ES-I3 (cell line): Measurements from ENCODE around the gene SCYGR3.
"Not testable (repeated sequence)": the region's sequence is repeated elsewhere in the genome, so short reads cannot be mapped to it uniquely, and the experiment has no call there.

Source experiments
- H3K36me3 ChIP-seq: 2 replicates; pipeline ENCODE4 v1.6.1; 2013; ENCODE audit warnings: mild to moderate bottlenecking, low read length, control low read depth, moderate library complexity; ENCODE audit not compliant: insufficient read depth
- H3K4me1 ChIP-seq: 2 replicates; pipeline ENCODE4 v1.6.1; 2013; ENCODE audit warnings: mild to moderate bottlenecking, control low read depth, low read length; ENCODE audit not compliant: insufficient read depth
- H3K9ac ChIP-seq: 2 replicates; pipeline ENCODE4 v1.6.1; 2013; ENCODE audit warnings: low read depth, mild to moderate bottlenecking, low read length, moderate library complexity
- H3K9me3 ChIP-seq: 2 replicates; pipeline ENCODE4 v1.6.1; 2013; ENCODE audit warnings: mild to moderate bottlenecking, low read length, moderate library complexity; ENCODE audit not compliant: control insufficient read depth, insufficient read depth

Gene SCYGR3

GRCh38 chr2:227598835-227599503 is 15.7 kb downstream of the SCYGR3 start, which contains the start of gene SCYGR2:
SCYGR2 (plus strand) TSS chr2:227598893; CDS start chr2:227598893, 0 bp downstream.
- H3K36me3 ChIP-seq, H3K9ac ChIP-seq, H3K9me3 ChIP-seq, H3K4me1 ChIP-seq: not testable (repeated sequence)

- Histone ChIP-seq H3K36me3 (no peaks in the 10 kb centered on the region), H3K9ac (no peak overlapping the region), H3K9me3 (no peaks in the 10 kb centered on the region), H3K4me1 (peaks cover 5% of the 10 kb centered on the region; the same call in 1 of the 2 replicates)
These were observed 16.6 kb downstream of the SCYGR3 start for GRCh38 chr2:227597998-227598397.

GRCh38 chr2:227597036-227597435 is 17.6 kb downstream of the SCYGR3 start:
- no peaks in the 10 kb centered on the region for H3K36me3 ChIP-seq
- H3K9me3 ChIP-seq: no peaks in the 10 kb centered on the region
- H3K9ac ChIP-seq: no peak overlapping the region
- H3K4me1 ChIP-seq: peaks cover 5% of the 10 kb centered on the region; the same call in 1 of the 2 replicates

- no peak overlapping the region for H3K9ac ChIP-seq
- no peaks in the 10 kb centered on the region for H3K36me3 ChIP-seq
- H3K4me1 ChIP-seq: peaks cover 5% of the 10 kb centered on the region; the same call in 1 of the 2 replicates
- H3K9me3 ChIP-seq: no peaks in the 10 kb centered on the region
These were observed 18.8 kb downstream of the SCYGR3 start for GRCh38 chr2:227595797-227596196.

- H3K4me1 ChIP-seq: peaks cover 5% of the 10 kb centered on the region; the same call in 1 of the 2 replicates
- no peaks in the 10 kb centered on the region for H3K36me3 ChIP-seq
- no peaks in the 10 kb centered on the region for H3K9me3 ChIP-seq
- H3K9ac ChIP-seq: no peak overlapping the region
These were observed 21.8 kb downstream of the SCYGR3 start for GRCh38 chr2:227592694-227593387.

- no peaks in the 10 kb centered on the region for H3K9me3 ChIP-seq
- no peaks in the 10 kb centered on the region for H3K4me1 ChIP-seq
- no peak overlapping the region for H3K9ac ChIP-seq
- no peaks in the 10 kb centered on the region for H3K36me3 ChIP-seq
These were observed 32.3 kb downstream of the SCYGR3 start for GRCh38 chr2:227582369-227582768.

DNA sequence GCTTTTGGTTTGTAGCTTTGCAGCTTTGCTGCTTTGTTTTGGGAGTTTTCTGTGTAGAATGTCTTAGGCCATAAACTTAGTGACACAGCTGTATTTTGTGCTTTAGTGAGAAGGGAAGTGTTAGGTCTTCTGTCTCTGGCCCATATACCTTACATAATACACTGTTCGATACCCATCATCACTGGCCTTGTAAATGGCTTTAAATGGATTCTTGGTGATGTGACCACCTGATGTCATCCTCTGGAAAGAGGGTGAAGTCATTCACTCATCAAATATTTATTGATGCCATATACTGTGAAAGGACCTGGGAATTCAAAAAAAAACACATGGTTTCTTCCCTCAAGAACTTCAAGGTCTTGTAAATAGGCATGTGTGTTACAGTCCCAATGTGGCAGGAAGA is 34.8 kb downstream of the SCYGR3 start:
- Histone ChIP-seq H3K4me1 (no peaks in the 10 kb centered on the region; the same call in 1 of the 2 replicates), H3K9me3 (no peaks in the 10 kb centered on the region), H3K36me3 (no peaks in the 10 kb centered on the region), H3K9ac (no peak overlapping the region)

DNA sequence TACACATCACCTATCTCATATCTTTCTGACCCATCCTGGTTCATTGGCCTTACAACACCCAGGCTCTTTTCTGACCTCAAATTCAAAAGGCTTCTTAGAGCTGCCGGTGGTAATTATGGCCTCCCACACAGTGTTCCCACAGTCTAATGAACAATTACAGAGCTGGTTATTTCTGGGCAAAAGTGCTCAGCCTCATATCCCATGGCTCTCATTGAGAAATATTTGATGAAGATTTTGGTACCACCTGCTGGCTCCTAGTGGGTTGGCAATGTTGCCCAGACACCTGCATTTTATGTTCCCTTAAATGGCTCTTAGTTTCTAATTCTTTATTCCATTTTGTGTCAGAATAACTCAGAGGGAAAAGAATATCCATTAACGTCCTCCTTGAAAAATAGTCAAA is 36.0 kb downstream of the SCYGR3 start:
- Histone ChIP-seq H3K4me1 (no peaks in the 10 kb centered on the region; the same call in 1 of the 2 replicates), H3K9me3 (no peaks in the 10 kb centered on the region), H3K36me3 (no peaks in the 10 kb centered on the region), H3K9ac (no peak overlapping the region)

GRCh38 chr2:227577555-227577954 is 37.1 kb downstream of the SCYGR3 start:
- Histone ChIP-seq H3K9me3 (no peaks in the 10 kb centered on the region), H3K36me3 (no peaks in the 10 kb centered on the region), H3K4me1 (no peaks in the 10 kb centered on the region; the same call in 1 of the 2 replicates), H3K9ac (no peak overlapping the region)

GRCh38 chr2:227576812-227577211 is 37.8 kb downstream of the SCYGR3 start:
- H3K4me1 ChIP-seq: no peaks in the 10 kb centered on the region; the same call in 1 of the 2 replicates

DNA sequence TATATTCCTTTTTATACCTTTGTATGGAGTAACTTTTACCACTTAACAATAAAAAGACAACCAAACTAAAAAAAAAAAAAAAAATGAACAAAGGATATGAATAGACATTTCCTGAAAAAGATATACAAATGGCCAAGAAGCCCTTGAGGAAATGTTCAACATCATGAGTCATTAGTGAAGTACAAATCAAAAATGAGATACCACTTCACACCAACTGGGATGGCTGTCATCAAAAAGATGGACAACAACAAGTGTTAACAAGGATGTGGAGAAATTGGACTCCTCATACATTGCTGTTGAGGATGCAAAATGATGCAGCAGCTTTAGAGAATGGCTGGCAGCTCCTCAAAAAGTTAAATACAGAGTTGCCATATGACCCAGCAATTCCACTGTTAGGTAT is 38.5 kb downstream of the SCYGR3 start:
- Histone ChIP-seq H3K36me3 (no peaks in the 10 kb centered on the region), H3K9me3 (no peaks in the 10 kb centered on the region), H3K4me1 (no peaks in the 10 kb centered on the region; the same call in 1 of the 2 replicates)

More at GRCh38 chr2:227576812-227577211, 37.8 kb downstream of the SCYGR3 start:
- Histone ChIP-seq H3K9ac (no peak overlapping the region), H3K9me3 (no peaks in the 10 kb centered on the region), H3K36me3 (no peaks in the 10 kb centered on the region)

GRCh38 chr2:227570615-227571014 is 44.0 kb downstream of the SCYGR3 start:
- H3K9ac ChIP-seq: no peak overlapping the region
- H3K9me3 ChIP-seq: no peaks in the 10 kb centered on the region
- no peaks in the 10 kb centered on the region for H3K36me3 ChIP-seq
- H3K4me1 ChIP-seq: peaks cover 11% of the 10 kb centered on the region

More for the DNA sequence above, 38.5 kb downstream of the SCYGR3 start:
- H3K9ac ChIP-seq: no peak overlapping the region

DNA sequence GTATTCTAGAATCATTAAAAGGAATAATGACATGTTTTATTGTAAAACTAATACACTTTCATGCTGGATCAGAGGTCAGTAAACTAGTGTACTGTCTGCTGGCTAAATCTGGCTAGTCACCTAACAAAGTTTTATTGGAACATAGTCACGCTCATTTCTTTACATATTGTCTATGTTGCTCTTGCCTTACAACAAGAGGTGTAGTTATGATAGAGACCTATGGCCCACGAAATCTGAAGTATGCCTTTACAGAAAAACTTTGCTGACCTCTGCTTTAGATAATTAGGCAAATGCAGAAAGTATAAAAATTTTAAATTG is 45.8 kb downstream of the SCYGR3 start:
- H3K4me1 ChIP-seq: peaks cover 11% of the 10 kb centered on the region
- no peaks in the 10 kb centered on the region for H3K9me3 ChIP-seq
- no peak overlapping the region for H3K9ac ChIP-seq
- H3K36me3 ChIP-seq: no peaks in the 10 kb centered on the region

DNA sequence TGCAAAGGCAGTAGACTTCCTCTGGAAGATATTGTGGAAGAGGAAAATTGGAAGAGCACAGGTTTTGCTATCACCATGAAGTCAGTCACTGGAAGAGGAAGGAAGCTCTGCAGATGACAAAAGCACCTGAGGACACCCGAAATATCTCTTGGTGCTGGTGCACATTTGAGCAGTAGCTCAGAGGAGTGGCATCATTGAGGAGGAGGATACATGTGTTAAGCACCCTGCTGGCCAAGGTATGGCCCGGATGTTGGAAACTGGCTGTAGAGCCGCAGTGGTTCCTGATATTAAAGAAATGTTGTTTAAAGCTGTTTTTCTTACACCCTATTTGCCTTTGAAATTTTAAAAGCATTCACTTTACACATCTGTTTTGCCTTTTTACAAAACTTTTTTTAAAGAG is 48.6 kb downstream of the SCYGR3 start:
- Histone ChIP-seq H3K9me3 (no peaks in the 10 kb centered on the region), H3K9ac (no peak overlapping the region), H3K36me3 (no peaks in the 10 kb centered on the region), H3K4me1 (peaks cover 11% of the 10 kb centered on the region)

DNA sequence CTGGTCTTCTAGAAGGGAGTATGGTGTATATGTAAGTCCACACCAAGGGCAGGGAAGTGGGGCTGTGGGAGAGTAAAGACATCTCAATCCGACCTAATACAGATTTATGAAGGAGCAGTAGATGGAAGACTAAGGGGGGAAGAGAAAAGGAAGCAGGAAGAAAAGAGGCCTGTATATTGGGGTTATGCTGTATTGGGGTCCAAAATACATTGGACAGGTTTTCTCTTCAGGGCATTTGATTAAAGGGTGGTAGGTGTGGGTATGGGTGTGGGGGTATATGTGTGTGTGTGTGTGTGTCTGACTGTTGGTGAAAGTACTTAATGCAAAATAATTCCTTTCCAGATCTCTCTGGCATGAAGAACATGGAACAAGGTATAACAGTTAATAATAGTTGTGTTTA is 49.6 kb downstream of the SCYGR3 start:
- no peaks in the 10 kb centered on the region for H3K36me3 ChIP-seq
- no peak overlapping the region for H3K9ac ChIP-seq
- H3K4me1 ChIP-seq: peaks cover 2% of the 10 kb centered on the region
- no peaks in the 10 kb centered on the region for H3K9me3 ChIP-seq
